GM12878 (cell line): Measurements from ENCODE around the gene WDFY4. TPM values are rescaled to one million over a fixed set of nuclear protein-coding genes. Genes with fewer than 3 reads are reported as not detected.

Experiments used
- ATAC-seq: fragments of 200-7000 bp; cut with Tn5 transposase; 3 replicates; pipeline ENCODE4 v1.9.1; 2020; ENCODE audit warnings: mild to moderate bottlenecking, moderate library complexity
- BruUV-seq: library from RNA; stranded (reverse); fragments of 400-500 nt; replicated peaks from 2 replicates; lab custom pipeline; 2021; lab: Mats Ljungman, UMichigan
- CTCF ChIA-PET: fragments of 300-600 bp; sonication (Branson Sonifier 250); formaldehyde crosslinking; extraction: SDS; loops from one replicate; lab custom pipeline; 2021; ENCODE audit warnings: inconsistent platforms; lab: Yijun Ruan, JAX
- POLR2A ChIA-PET: fragments of 350-600 bp; formaldehyde crosslinking; extraction: SDS; loops from one replicate; lab custom pipeline; 2021; ENCODE audit warnings: inconsistent platforms; lab: Charles Lee
- RAD21 ChIA-PET: fragments of 300-600 bp; sonication (Branson Sonifier 250); formaldehyde crosslinking; loops from one replicate; lab custom pipeline; 2023; ENCODE audit warnings: antibody characterized with exemption; ENCODE audit not compliant: unreplicated experiment; lab: Charles Lee
- SMC1A ChIA-PET: fragments of 300-600 bp; sonication (Branson Sonifier 250); formaldehyde crosslinking; loops from one replicate; lab custom pipeline; 2023; ENCODE audit not compliant: unreplicated experiment, uncharacterized antibody; lab: Charles Lee
- DNase-seq: peaks from one replicate; pipeline ENCODE4 v3.0.0-alpha.2; 2011; ENCODE audit warnings: low read depth, low spot score
- FAIRE-seq: peaks from 3 replicates; lab custom pipeline; 2011; peaks lifted over from hg19 to GRCh38; lab: Jason Lieb, UNC
- H2AFZ ChIP-seq: 2 replicates; pipeline ENCODE4 v1.6.0; 2011; ENCODE audit warnings: low read depth, low read length, control low read depth; ENCODE audit not compliant: control insufficient read depth
- H3K27ac ChIP-seq: 2 replicates; pipeline ENCODE4 v1.5.1; 2011; ENCODE audit warnings: control low read depth; ENCODE audit not compliant: control insufficient read depth, insufficient read depth
- H3K27me3 ChIP-seq, 2 experiments: replicated peaks in 1 of 2; 2 replicates each; pipeline versions ENCODE4 v1.6.0 to v1.6.1; 2011; ENCODE audit warnings: low read length in 1 of 2; ENCODE audit not compliant: control insufficient read depth in 2 of 2, insufficient read depth in 2 of 2
- H3K36me3 ChIP-seq, 2 experiments: 2 replicates each; pipeline ENCODE4 v1.5.1; 2011; ENCODE audit warnings: low read length in 1 of 2; ENCODE audit not compliant: control insufficient read depth in 2 of 2, insufficient read depth in 2 of 2
- H3K4me1 ChIP-seq: 2 replicates; pipeline ENCODE4 v1.6.1; 2011; ENCODE audit warnings: mild to moderate bottlenecking, low read length, moderate library complexity, mixed read lengths; ENCODE audit not compliant: control insufficient read depth, insufficient read depth
- H3K4me2 ChIP-seq: 2 replicates; pipeline ENCODE4 v1.6.0; 2011; ENCODE audit warnings: control low read depth; ENCODE audit not compliant: control insufficient read depth, insufficient read depth
- H3K4me3 ChIP-seq: fragments of 200-600 bp; sonication (generic); 2 replicates; pipeline ENCODE4 v1.5.1; 2016
- H3K79me2 ChIP-seq: 2 replicates; pipeline ENCODE4 v1.6.0; 2011; ENCODE audit warnings: low read length; ENCODE audit not compliant: control insufficient read depth, insufficient read depth
- H3K9ac ChIP-seq: 2 replicates; pipeline ENCODE4 v1.8.0; 2011; ENCODE audit warnings: low read length, control low read depth, mixed read lengths; ENCODE audit not compliant: control insufficient read depth, insufficient read depth
- H3K9me3 ChIP-seq: replicated peaks from 3 replicates; pipeline ENCODE4 v1.5.1; 2011; ENCODE audit warnings: mild to moderate bottlenecking, low read length; ENCODE audit not compliant: control insufficient read depth, insufficient read depth
- H4K20me1 ChIP-seq: 2 replicates; pipeline ENCODE4 v1.6.0; 2011; ENCODE audit not compliant: control insufficient read depth, insufficient read depth
- EP300 ChIP-seq, 2 experiments: fragments of 150-350 bp in 1 of 2; IDR thresholded peaks; 2 replicates each; pipeline ENCODE4 v1.6.1; 2011 to 2012; ENCODE audit warnings: low read depth in 2 of 2, low read length in 2 of 2, borderline replicate concordance in 1 of 2, improper control_type of control experiment in 1 of 2, inconsistent platforms in 1 of 2; ENCODE audit not compliant: control insufficient read depth in 1 of 2
- HDAC2 ChIP-seq: fragments of 200-600 bp; sonication (generic); IDR thresholded peaks from 2 replicates; pipeline ENCODE4 v1.6.1; 2017
- HDGF ChIP-seq: fragments of 450-650 bp; IDR thresholded peaks from 2 replicates; pipeline ENCODE4 v1.6.1; 2016; ENCODE audit warnings: antibody characterized with exemption
- KDM1A ChIP-seq: fragments of 200-600 bp; sonication (generic); IDR thresholded peaks from 2 replicates; pipeline ENCODE4 v1.6.1; 2016; ENCODE audit warnings: borderline replicate concordance
- TBL1XR1 ChIP-seq: IDR thresholded peaks from 2 replicates; pipeline ENCODE4 v1.6.1; 2012; ENCODE audit warnings: low read depth, low read length, improper control_type of control experiment
- WGBS: methylation state at CpG from one replicate; pipeline ENCODE4 v1.1.6; 2016; ENCODE audit warnings: low lambda C conversion rate; ENCODE audit not compliant: insufficient replicate concordance, insufficient coverage; ENCODE audit errors: missing lambda C conversion rate; 5-methylcytosine and 5-hydroxymethylcytosine counted together
- in situ Hi-C: fragments of 300-500 bp; cut with MboI; formaldehyde crosslinking; loops from 9 replicates; pipeline ENCODE4 v1.14.3; 2018; ENCODE audit warnings: mixed read lengths
- intact Hi-C: fragments of 100-400 bp; cut with micrococcal nuclease; formaldehyde crosslinking; loops from one replicate; pipeline ENCODE4 v1.14.2; 2022; ENCODE audit not compliant: unreplicated experiment
- polyA plus RNA-seq, 11 experiments: library from polyadenylated mRNA; depleted of rRNA in 4 of 11; unstranded in 6 of 11; stranded (reverse) in 5 of 11; fragments of >200 nt; fragmentation: Nextera tagmentation in 4 of 11; fragmentation: Illumina TruSeq in 1 of 11; extraction: Ambion mirVana in 4 of 11; extraction: Trizol in 1 of 11; gene quantifications; 1 replicate in 1 of 11; 2 replicates in 10 of 11; pipeline versions ENCODE4 v1.2.1 to v1.2.3, GENCODE V29; 2011 to 2016; ENCODE audit warnings: inconsistent platforms in 2 of 11, missing spikeins in 2 of 11, low read depth in 1 of 11
- total RNA-seq, 4 experiments: library from RNA; depleted of rRNA in 3 of 4; stranded (reverse); fragments of >200 nt in 3 of 4; fragmentation: Illumina TruSeq in 1 of 4; extraction: Trizol in 1 of 4; gene quantifications; 2 replicates each; pipeline versions ENCODE4 v1.2.1 to v1.2.3, GENCODE V29; 2013 to 2021

Gene WDFY4
- total and polyA plus RNA-seq, 10 of the 15 experiments (the other 5 are each of a cell fraction or from before 2014, with no cell fraction given) = 13.5 to 132 (median 47.3) TPM

GRCh38 chr10:48817141-48817540 lies 132.5 kb downstream of the WDFY4 start (continued):
- TF ChIP-seq KDM1A = no peak
- no peak for TF ChIP-seq HDGF
- TF ChIP-seq TBL1XR1 = no peak

GRCh38 chr10:48818081-48818480 lies 133.4 kb downstream of the WDFY4 start:
- no peak for TF ChIP-seq HDAC2
- TF ChIP-seq EP300 (IDR thresholded peaks at IDR 0.05; ENCODE audit: borderline replicate concordance in 1 of 2, control insufficient read depth in 1 of 2, low read depth in 2 of 2, low read length in 2 of 2) = no peak
- TF ChIP-seq, all 136 proteins: peak for 0
- BruUV-seq = no TSS peak

More at GRCh38 chr10:48818081-48818480, 133.4 kb downstream of the WDFY4 start:
- no peak overlapping the region for H2AFZ ChIP-seq
- ATAC-seq (no peak), DNase-seq (no peak), FAIRE-seq (no peak)
- H3K4me1 ChIP-seq = no peaks in the 10 kb centered on the region
- intact Hi-C loops (no loop called here), in situ Hi-C loops (no loop called here)
- ChIA-PET CTCF (no interaction called here), POLR2A (no interaction called here), SMC1A (interaction anchor here (0.6 to 0.9 kb wide), 4 partner anchors 8 to 159 kb away, joined by 3 to 4 read pairs (median 3); no protein-coding TSS in a partner anchor), RAD21 (no interaction called here)
- H3K27me3 ChIP-seq = no peaks in the 10 kb centered on the region
- no peak overlapping the region for H3K9ac ChIP-seq
- no peaks in the 10 kb centered on the region for H4K20me1 ChIP-seq
- H3K4me3 ChIP-seq = no peak overlapping the region
- no peak overlapping the region for H3K4me2 ChIP-seq
- H3K79me2 ChIP-seq = no peaks in the 10 kb centered on the region
- 65% methylated on average over 2 of the region's 2 CpGs for WGBS
- H3K27ac ChIP-seq = no peak overlapping the region
- H3K36me3 ChIP-seq = peaks cover 22 to 27% of the 10 kb centered on the region in 2 experiments; a peak in 3 of 4 replicates
- H3K9me3 ChIP-seq = no peaks in the 10 kb centered on the region
